ENCODE measurements around the gene COL1A1. TPM values are rescaled to one million over a fixed set of nuclear protein-coding genes. Genes with fewer than 3 reads are reported as not detected.

The COL1A1 gene
- total and polyA plus RNA-seq, 3 donors from 2014 or later = 32.5 to 557 (median 35.1) TPM

- intact Hi-C loops (cut with DNase I; ENCODE audit: low total_unique reads) = no loop called here
- H3K27ac ChIP-seq = peak overlapping the region; percentile 74 to 92
- peaks cover 56% of the 10 kb centered on the region for H3K4me1 ChIP-seq
- H3K4me3 ChIP-seq = no peak overlapping the region
- 74 to 79% methylated on average over 6 of the region's 6 CpGs for WGBS, 2 donors
- H3K27me3 ChIP-seq = no peaks in the 10 kb centered on the region
- no peaks in the 10 kb centered on the region for H3K9me3 ChIP-seq
- no peaks in the 10 kb centered on the region for H3K36me3 ChIP-seq (ENCODE audit: low read depth, missing control alignments)
- TF ChIP-seq CTCF (IDR thresholded peaks at IDR 0.05) = no peak
- DNase-seq = no peak
Measured at GRCh38 chr17:50209133-50209471, 7.7 kb upstream of the COL1A1 start.

GRCh38 chr17:50208611-50209061 lies 7.2 kb upstream of the COL1A1 start:
- intact Hi-C loops (cut with DNase I; ENCODE audit: low total_unique reads) = no loop called here
- TF ChIP-seq POLR2A (IDR thresholded peaks at IDR 0.05) (no peak), CTCF (IDR thresholded peaks at IDR 0.05) (no peak)
- Histone ChIP-seq H3K27ac (peak overlapping the region in 1 of 2 donors; percentile 92), H3K27me3 (no peaks in the 10 kb centered on the region), H3K9me3 (no peaks in the 10 kb centered on the region), H3K4me1 (peaks cover 60% of the 10 kb centered on the region), H3K36me3 (ENCODE audit: low read depth, missing control alignments) (no peaks in the 10 kb centered on the region), H3K4me3 (no peak overlapping the region)
- WGBS, 2 donors = 82 to 87% methylated on average over 3 of the region's 3 CpGs
- DNase-seq = no peak

GRCh38 chr17:50207792-50208567 lies 6.5 kb upstream of the COL1A1 start:
- no peaks in the 10 kb centered on the region for H3K9me3 ChIP-seq
- peaks cover 66% of the 10 kb centered on the region for H3K4me1 ChIP-seq
- peak overlapping the region in 1 of 2 donors; percentile 92 for H3K27ac ChIP-seq
- intact Hi-C loops (cut with DNase I; ENCODE audit: low total_unique reads) = no loop called here
- TF ChIP-seq CTCF (IDR thresholded peaks at IDR 0.05) = no peak
- TF ChIP-seq POLR2A (IDR thresholded peaks at IDR 0.05) = no peak
- WGBS, 2 donors = 90% methylated on average over 8 of the region's 8 CpGs
- no peak overlapping the region for H3K4me3 ChIP-seq
- no peak for DNase-seq
- H3K27me3 ChIP-seq = no peaks in the 10 kb centered on the region
- H3K36me3 ChIP-seq (ENCODE audit: low read depth, missing control alignments) = no peaks in the 10 kb centered on the region

- peak overlapping the region; percentile 46 to 87 for H3K27ac ChIP-seq
- TF ChIP-seq CTCF (IDR thresholded peaks at IDR 0.05) (no peak), POLR2A (IDR thresholded peaks at IDR 0.05) (no peak)
- no peaks in the 10 kb centered on the region for H3K36me3 ChIP-seq (ENCODE audit: low read depth, missing control alignments)
- no peaks in the 10 kb centered on the region for H3K9me3 ChIP-seq
- WGBS, 2 donors = 48 to 51% methylated on average over 5 of the region's 5 CpGs
- H3K4me1 ChIP-seq = peaks cover 66% of the 10 kb centered on the region
- no peaks in the 10 kb centered on the region for H3K27me3 ChIP-seq
- DNase-seq = no peak
- H3K4me3 ChIP-seq = no peak overlapping the region
- intact Hi-C loops (cut with DNase I; ENCODE audit: low total_unique reads) = no loop called here
Measured at GRCh38 chr17:50207315-50207714, 5.9 kb upstream of the COL1A1 start.

Data from testis (tissue), 3 donors.